Heart left ventricle (tissue), 16 donors: ENCODE data around the gene GPER1. TPM values are rescaled to one million over a fixed set of nuclear protein-coding genes. Genes with fewer than 3 reads are reported as not detected.

Source experiments
- ATAC-seq, 4 donors: fragments of 200-7000 bp; cut with Tn5 transposase; one replicate each; pipeline ENCODE4 v1.9.1; 2020 to 2022; ENCODE audit warnings: moderate library complexity in 4 of 4, mild to moderate bottlenecking in 3 of 4, moderate number of reproducible peaks in 1 of 4
- DNase-seq, 5 donors: peaks; one replicate each; pipeline ENCODE4 v3.0.0-alpha.2; 2020
- H3K27ac ChIP-seq, 12 donors: fragments of 200-600 bp; sonication (generic) in 4 of 12; one replicate each; pipeline versions ENCODE4 v1.5.0 to v1.8.0; 2016 to 2022; ENCODE audit warnings: mild to moderate bottlenecking in 2 of 12
- H3K27me3 ChIP-seq, 9 donors: fragments of 200-600 bp; sonication (generic) in 2 of 9; one replicate each; pipeline versions ENCODE4 v1.5.1 to v1.8.0; 2016 to 2022; ENCODE audit warnings: mild to moderate bottlenecking in 3 of 9
- H3K36me3 ChIP-seq, 9 donors: fragments of 200-600 bp; sonication (generic) in 2 of 9; one replicate each; pipeline versions ENCODE4 v1.5.0 to v1.8.0; 2018 to 2022; ENCODE audit warnings: mild to moderate bottlenecking in 2 of 9
- H3K4me1 ChIP-seq, 12 donors: fragments of 200-600 bp; sonication (generic) in 4 of 12; one replicate each; pipeline versions ENCODE4 v1.5.0 to v1.8.0; 2016 to 2022; ENCODE audit warnings: mild to moderate bottlenecking in 3 of 12
- H3K4me3 ChIP-seq, 12 donors: fragments of 200-600 bp; sonication (generic) in 4 of 12; one replicate each; pipeline versions ENCODE4 v1.5.0 to v1.8.0; 2017 to 2022; ENCODE audit warnings: mild to moderate bottlenecking in 9 of 12, moderate library complexity in 4 of 12
- H3K9me3 ChIP-seq, 12 donors: fragments of 200-600 bp; sonication (generic) in 4 of 12; one replicate each; pipeline versions ENCODE4 v1.5.0 to v1.8.0; 2016 to 2022; ENCODE audit warnings: mild to moderate bottlenecking in 1 of 12
- POLR2A ChIP-seq, 2 donors: fragments of 450-650 bp; IDR thresholded peaks; one replicate each; pipeline ENCODE4 v1.6.1; 2017; ENCODE audit warnings: antibody characterized with exemption in 2 of 2, mild to moderate bottlenecking in 2 of 2, moderate library complexity in 2 of 2
- WGBS, 4 donors: extraction: QIAGEN DNeasy Blood & Tissue Kit in 2 of 4; methylation state at CpG; one replicate each; pipeline versions ENCODE4 v1.1.5 to v1.1.7; 2013 to 2018; 5-methylcytosine and 5-hydroxymethylcytosine counted together
- intact Hi-C, 10 donors: fragments of 100-400 bp; cut with DNase I; formaldehyde crosslinking; loops; one replicate each; pipeline versions ENCODE4 v1.11.1 to v1.14.2; 2022
- polyA plus RNA-seq, 2 donors: library from polyadenylated mRNA; stranded (reverse); fragments of 200-250 nt; gene quantifications; one replicate each; pipeline ENCODE4 v1.2.3, GENCODE V29; 2013
- total RNA-seq, 9 donors: library from RNA; depleted of rRNA in 2 of 9; stranded (reverse); fragments of >200 nt in 2 of 9; fragmentation: NEBNext Ultra II Directional in 3 of 9; extraction: Animal tissue kit (Norgen Biotek cat#: 25700) in 3 of 9; gene quantifications; one replicate each; pipeline versions ENCODE4 v1.1.0 to v1.2.4, GENCODE V29; 2016 to 2023
- TF ChIP-seq, protein P1 (sequence below), 12 donors: fragments of 200-600 bp; sonication (generic) in 4 of 12; IDR thresholded peaks; one replicate each; pipeline versions ENCODE4 v1.5.0 to v1.8.0; 2018 to 2022; ENCODE audit warnings: antibody characterized with exemption in 12 of 12, mild to moderate bottlenecking in 5 of 12
- donor health status: ischemic (EF 13 %, LVEDD 7.1; RV severe dilation, severe dysfunction).
- donor health status: healthy with polysubstance abuse.
- donor health status: DM: no; HTN: yes; CAD: no.
- donor health status: DM: no; HTN: no; CAD: no.
- donor health status: ischemic (EF 25% LVEDD 6.9; RV normal size, moderate dysfunction).
- donor health status: ischemic (EF 25% LVEDD 5.7; RV mildly dilated, moderate dysfunction).
- donor health status: healthy.
- donor health status: DM: yes; HTN: yes; CAD: no.
- donor health status: ischemic (EF 35%, LVEDD 5.7; RV mildly dilated, moderate dysfunction).
- donor health status: nonischemic (EF 11% LVEDD 7.7; RV severe dilation, severe dysfunction).
- donor health status: DM: yes; HTN: yes; CAD: no.
- donor health status: PGD.
- donor health status: ischemic (EF 29% LVEDD 5.4; RV normal size, mild dysfunction).
- donor health status: nonischemic (EF 23%, LVEDD 6.1; RV moderate dilation, normal function).

GPER1 gene
- total and polyA plus RNA-seq, 11 donors, result 1.4 to 8.8 (median 2.8) TPM

DNA sequence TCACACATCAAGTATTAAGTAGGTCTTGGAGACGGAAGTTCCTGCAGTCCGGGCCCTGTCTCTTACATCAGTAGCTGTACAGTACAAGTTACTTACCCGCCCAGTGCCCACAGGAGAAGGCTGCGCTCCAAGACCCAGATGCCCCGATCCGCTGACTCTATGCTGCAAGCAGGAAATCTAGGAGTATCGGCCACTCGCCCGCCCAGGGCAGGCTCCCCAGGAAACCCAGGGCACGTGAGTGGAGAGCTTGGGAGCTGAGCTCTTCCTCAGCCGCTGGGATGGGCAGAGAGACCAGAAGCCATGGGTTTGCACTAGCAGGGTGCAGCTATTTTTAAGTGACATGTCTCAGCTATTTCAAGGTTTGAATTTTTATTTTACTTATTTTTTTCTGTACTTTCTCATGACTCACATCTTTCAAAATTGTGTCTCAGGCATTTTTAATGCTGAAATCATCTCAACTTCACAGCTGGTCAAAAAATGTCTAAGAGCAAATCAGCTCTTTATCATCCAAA is 1.9 kb upstream of the GPER1 start:
- ATAC-seq (no peak), DNase-seq (no peak)
- Histone ChIP-seq H3K9me3 (no peaks in the 10 kb centered on the region), H3K27me3 (no peaks in the 10 kb centered on the region), H3K27ac (no peak overlapping the region), H3K36me3 (no peaks in the 10 kb centered on the region), H3K4me1 (peaks cover 0 to 41% (median 25%) of the 10 kb centered on the region in 12 donors), H3K4me3 (no peak overlapping the region)
- intact Hi-C loops, result loop anchor here (2.0 to 10.0 kb wide), 10 partner anchors 36 to 91 kb away; a partner anchor contains a TSS
- TF ChIP-seq, protein P1, sequence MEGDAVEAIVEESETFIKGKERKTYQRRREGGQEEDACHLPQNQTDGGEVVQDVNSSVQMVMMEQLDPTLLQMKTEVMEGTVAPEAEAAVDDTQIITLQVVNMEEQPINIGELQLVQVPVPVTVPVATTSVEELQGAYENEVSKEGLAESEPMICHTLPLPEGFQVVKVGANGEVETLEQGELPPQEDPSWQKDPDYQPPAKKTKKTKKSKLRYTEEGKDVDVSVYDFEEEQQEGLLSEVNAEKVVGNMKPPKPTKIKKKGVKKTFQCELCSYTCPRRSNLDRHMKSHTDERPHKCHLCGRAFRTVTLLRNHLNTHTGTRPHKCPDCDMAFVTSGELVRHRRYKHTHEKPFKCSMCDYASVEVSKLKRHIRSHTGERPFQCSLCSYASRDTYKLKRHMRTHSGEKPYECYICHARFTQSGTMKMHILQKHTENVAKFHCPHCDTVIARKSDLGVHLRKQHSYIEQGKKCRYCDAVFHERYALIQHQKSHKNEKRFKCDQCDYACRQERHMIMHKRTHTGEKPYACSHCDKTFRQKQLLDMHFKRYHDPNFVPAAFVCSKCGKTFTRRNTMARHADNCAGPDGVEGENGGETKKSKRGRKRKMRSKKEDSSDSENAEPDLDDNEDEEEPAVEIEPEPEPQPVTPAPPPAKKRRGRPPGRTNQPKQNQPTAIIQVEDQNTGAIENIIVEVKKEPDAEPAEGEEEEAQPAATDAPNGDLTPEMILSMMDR (IDR thresholded peaks at IDR 0.05), result no peak
- WGBS, 4 donors, result 92 to 98% (median 94%) methylated on average over 11 of the region's 11 CpGs

DNA sequence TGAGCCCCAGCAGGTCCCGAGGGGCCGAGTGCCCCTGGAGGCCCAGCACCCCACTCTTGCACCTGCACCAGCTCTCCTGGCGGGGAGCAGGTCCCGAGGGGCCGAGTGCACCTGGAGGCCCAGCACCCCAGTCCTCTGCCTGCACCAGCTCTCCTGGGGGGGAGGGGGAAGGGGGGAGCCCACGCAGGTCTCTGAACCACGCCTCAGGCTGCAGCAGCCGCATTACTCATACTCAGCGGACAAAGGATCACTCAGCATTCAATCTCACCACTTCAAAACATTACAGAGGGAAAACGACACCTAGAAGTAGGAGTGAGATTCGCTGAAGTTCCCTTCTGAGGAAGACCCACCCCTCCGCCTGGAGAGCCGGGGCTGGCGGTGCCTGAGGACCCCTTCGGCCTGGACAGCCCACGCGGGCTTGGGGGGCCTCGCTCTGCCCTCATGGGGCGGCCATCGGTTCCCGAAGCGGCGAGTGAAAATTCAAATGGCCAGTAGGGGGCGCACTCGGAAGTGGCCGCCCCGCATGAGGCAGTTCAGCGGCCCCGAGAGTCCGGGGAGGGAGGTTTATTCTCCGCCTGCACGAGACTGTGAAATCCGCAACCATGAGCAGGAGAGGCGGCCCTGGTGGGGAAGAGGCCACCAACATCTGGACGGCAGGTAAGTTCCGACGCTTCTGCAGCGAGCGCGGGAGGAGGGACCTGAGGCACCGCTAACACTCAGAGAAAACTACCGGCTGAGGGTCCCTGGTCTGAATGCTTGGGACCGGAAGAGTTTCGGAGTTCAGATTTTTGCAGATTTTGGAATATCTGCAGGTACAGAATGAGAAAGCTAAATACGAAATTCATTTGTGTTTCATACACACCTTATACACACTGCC is 1.1 kb upstream of the GPER1 start:
- no peak for TF ChIP-seq POLR2A (IDR thresholded peaks at IDR 0.05)
- TF ChIP-seq, protein P1 (IDR thresholded peaks at IDR 0.05), result peak; percentile 87 to 99 (median 94)
- Histone ChIP-seq H3K4me3 (peak overlapping the region; percentile 0 to 64 (median 52)), H3K27ac (peak overlapping the region in 6 of 12 donors; percentile 1 to 69 (median 46)), H3K36me3 (peaks cover 0 to 6% (median 0%) of the 10 kb centered on the region in 9 donors), H3K4me1 (peaks cover 0 to 35% (median 25%) of the 10 kb centered on the region in 12 donors), H3K27me3 (no peaks in the 10 kb centered on the region), H3K9me3 (no peaks in the 10 kb centered on the region)
- intact Hi-C loops, result loop anchor here (2.0 to 10.0 kb wide), 10 partner anchors 35 to 90 kb away; a partner anchor contains a TSS
- peak; percentile 67 to 87 (median 76) for DNase-seq
- ATAC-seq, result peak; percentile 28 to 80 (median 66)
- 13 to 15% (median 15%) methylated on average over 26 to 45 of the region's 45 CpGs for WGBS, 4 donors

DNA sequence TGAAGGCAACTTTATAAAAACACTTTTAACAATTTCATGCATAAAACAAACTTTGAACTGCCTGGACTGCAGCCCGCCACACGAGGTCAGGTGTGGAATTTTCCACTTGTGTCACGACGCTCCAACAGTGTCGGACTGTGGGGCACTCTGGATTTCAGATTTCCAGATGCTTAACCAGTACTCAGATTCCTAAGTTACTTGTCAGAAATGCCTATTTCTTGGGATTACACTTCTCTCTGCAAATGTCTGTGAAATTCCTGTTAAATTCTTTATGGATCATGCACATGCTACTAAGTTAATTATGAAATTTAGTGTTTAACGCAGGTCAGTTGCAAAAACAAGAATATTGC is 473 bp upstream of the GPER1 start:
- Histone ChIP-seq H3K36me3 (peaks cover 0 to 12% (median 2%) of the 10 kb centered on the region in 9 donors), H3K27ac (peak overlapping the region in 6 of 12 donors; percentile 48 to 69 (median 56)), H3K27me3 (no peaks in the 10 kb centered on the region), H3K9me3 (no peaks in the 10 kb centered on the region), H3K4me3 (peak overlapping the region; percentile 0 to 64 (median 52)), H3K4me1 (peaks cover 0 to 29% (median 24%) of the 10 kb centered on the region in 12 donors)
- WGBS, 4 donors, result 31 to 42% (median 36%) methylated on average over 6 of the region's 6 CpGs
- intact Hi-C loops, result loop anchor here (2.0 to 10.0 kb wide), 10 partner anchors 35 to 90 kb away; a partner anchor contains a TSS
- no peak for TF ChIP-seq POLR2A (IDR thresholded peaks at IDR 0.05)
- TF ChIP-seq, protein P1 (IDR thresholded peaks at IDR 0.05), result no peak
- ATAC-seq (no peak), DNase-seq (no peak)

DNA sequence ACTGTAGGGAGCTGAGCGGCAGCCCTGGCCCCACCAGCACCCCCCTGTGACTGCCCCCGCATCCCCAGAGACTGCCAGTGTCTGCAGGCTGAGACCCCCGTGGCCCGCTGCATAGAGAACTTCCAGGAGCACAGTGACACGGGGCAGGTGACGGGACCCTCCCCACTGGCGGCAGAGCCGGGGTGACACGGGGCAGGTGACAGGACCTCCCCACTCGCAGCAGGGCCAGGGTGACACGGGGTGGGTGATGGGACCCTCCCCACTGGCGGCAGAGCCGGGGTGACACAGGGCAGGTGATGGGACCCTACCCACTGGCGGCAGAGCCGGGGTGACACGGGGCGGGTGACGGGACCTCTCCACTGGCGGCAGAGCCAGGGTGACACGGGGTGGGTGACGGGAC is 2.3 kb downstream of the GPER1 start:
- no peaks in the 10 kb centered on the region for H3K9me3 ChIP-seq
- H3K4me1 ChIP-seq, result peaks cover 0 to 28% (median 21%) of the 10 kb centered on the region in 12 donors
- 79 to 94% (median 92%) methylated on average over 13 to 21 of the region's 21 CpGs for WGBS, 4 donors
- ATAC-seq (no peak), DNase-seq (no peak)
- no peaks in the 10 kb centered on the region for H3K27me3 ChIP-seq
- H3K27ac ChIP-seq, result no peak overlapping the region
- no peak for TF ChIP-seq POLR2A (IDR thresholded peaks at IDR 0.05)
- H3K36me3 ChIP-seq, result peaks cover 0 to 23% (median 5%) of the 10 kb centered on the region in 9 donors
- H3K4me3 ChIP-seq, result no peak overlapping the region
- intact Hi-C loops, result no loop called here
